ENCODE measurements around the gene SOX30.

DNA sequence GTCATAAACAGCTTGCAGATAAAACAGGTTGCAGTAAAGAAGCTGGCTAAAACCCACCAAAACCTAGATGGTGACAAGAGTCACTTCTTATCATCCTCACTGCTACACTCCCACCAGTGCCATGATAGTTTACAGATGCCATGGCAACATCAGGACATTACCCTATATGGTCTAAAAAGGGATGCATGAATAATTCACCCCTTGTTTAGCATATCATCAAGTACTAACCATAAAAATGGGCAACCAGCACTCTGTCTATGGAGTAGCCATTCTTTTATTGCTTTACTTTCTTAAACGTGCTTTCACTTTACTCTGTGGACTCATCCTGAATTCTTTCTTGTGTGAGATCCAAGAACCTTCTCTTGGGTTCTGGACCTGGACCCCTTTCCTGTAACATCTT, 6.7 kb upstream of the SOX30 start:
- TF ChIP-seq CTCF (IDR thresholded peaks at IDR 0.05): no peak
- TF ChIP-seq POLR2A (IDR thresholded peaks at IDR 0.05): no peak

All from body of pancreas (tissue), 4 donors.